Stomach (tissue), 9 donors: ENCODE measurements around the gene GKN1. TPM values are rescaled to one million over a fixed set of nuclear protein-coding genes. Genes with fewer than 3 reads are reported as not detected.
"Not testable (repeated sequence)": the region's sequence is repeated elsewhere in the genome, so short reads cannot be mapped to it uniquely, and the experiment has no call there.

ENCODE experiments used
- DNase-seq, 2 donors: peaks; one replicate each; pipeline versions ENCODE4 v3.0.0 to v3.0.0-alpha.2; 2013 to 2019
- H3K27ac ChIP-seq, 5 donors: fragments of 200-600 bp in 4 of 5; sonication (generic) in 4 of 5; one replicate each; pipeline ENCODE4 v1.5.1; 2013 to 2019; ENCODE audit warnings: mild to moderate bottlenecking in 1 of 5, moderate library complexity in 1 of 5
- H3K27me3 ChIP-seq, 3 donors: fragments of 200-600 bp; sonication (generic); one replicate each; pipeline ENCODE4 v1.5.1; 2017 to 2019; ENCODE audit warnings: mixed run types in 1 of 3
- H3K36me3 ChIP-seq, 4 donors: fragments of 200-600 bp; sonication (generic); 1 replicate in 3 of 4; 2 replicates in 1 of 4; pipeline ENCODE4 v1.5.1; 2016 to 2019
- H3K4me1 ChIP-seq, 4 donors: fragments of 200-600 bp; sonication (generic); one replicate each; pipeline ENCODE4 v1.5.1; 2016 to 2019
- H3K4me3 ChIP-seq, 4 donors: fragments of 200-600 bp; sonication (generic) in 3 of 4; one replicate each; pipeline ENCODE4 v1.5.1; 2016 to 2019; ENCODE audit warnings: mild to moderate bottlenecking in 1 of 4
- H3K9me3 ChIP-seq, 4 donors: fragments of 200-600 bp; sonication (generic); one replicate each; pipeline ENCODE4 v1.5.1; 2016 to 2019
- EP300 ChIP-seq: sonication (generic); formaldehyde crosslinking; IDR thresholded peaks from one replicate; pipeline ENCODE4 v1.6.1; 2017; ENCODE audit warnings: antibody characterized with exemption
- POLR2A ChIP-seq, 4 donors: fragments of 450-650 bp; IDR thresholded peaks; one replicate each; pipeline ENCODE4 v1.6.1; 2016; ENCODE audit warnings: antibody characterized with exemption in 4 of 4, control low read depth in 2 of 4, mild to moderate bottlenecking in 1 of 4, moderate library complexity in 1 of 4
- POLR2AphosphoS5 ChIP-seq, 3 donors: sonication (generic); formaldehyde crosslinking; IDR thresholded peaks; one replicate each; pipeline ENCODE4 v1.6.1; 2016; ENCODE audit warnings: antibody characterized with exemption in 3 of 3
- WGBS, 5 donors: extraction: QIAGEN DNeasy Blood & Tissue Kit in 3 of 5; methylation state at CpG; one replicate each; pipeline versions ENCODE4 v1.1.5 to v1.1.7; 2013 to 2018; 5-methylcytosine and 5-hydroxymethylcytosine counted together
- intact Hi-C: fragments of 100-400 bp; cut with DNase I; formaldehyde crosslinking; loops from one replicate; pipeline ENCODE4 v1.15.1; 2023; ENCODE audit warnings: low total_unique reads
- polyA plus RNA-seq, 3 donors: library from polyadenylated mRNA; stranded (reverse); fragments of 200-250 nt; gene quantifications; one replicate each; pipeline ENCODE4 v1.2.3, GENCODE V29; 2013
- total RNA-seq, 5 donors: library from RNA; depleted of rRNA; stranded (reverse); fragments of >200 nt; gene quantifications; one replicate each; pipeline versions ENCODE4 v1.1.0 to v1.2.3, GENCODE V29; 2014 to 2016
- TF ChIP-seq, protein P1 (sequence below), 7 experiments: fragments of 450-650 bp in 4 of 7; fragments of 200-600 bp in 3 of 7; sonication (generic) in 3 of 7; IDR thresholded peaks; one replicate each; pipeline ENCODE4 v1.5.1; 2016 to 2019; ENCODE audit warnings: antibody characterized with exemption in 7 of 7, control low read depth in 2 of 7, mild to moderate bottlenecking in 1 of 7
- donor health status: healthy with polysubstance abuse.
- donor health status: Bipolar disorder and iron deficiency.
- donor health status: healthy.

Gene GKN1
- total and polyA plus RNA-seq, 8 donors = 1.7 to 7,706 (median 624) TPM

DNA sequence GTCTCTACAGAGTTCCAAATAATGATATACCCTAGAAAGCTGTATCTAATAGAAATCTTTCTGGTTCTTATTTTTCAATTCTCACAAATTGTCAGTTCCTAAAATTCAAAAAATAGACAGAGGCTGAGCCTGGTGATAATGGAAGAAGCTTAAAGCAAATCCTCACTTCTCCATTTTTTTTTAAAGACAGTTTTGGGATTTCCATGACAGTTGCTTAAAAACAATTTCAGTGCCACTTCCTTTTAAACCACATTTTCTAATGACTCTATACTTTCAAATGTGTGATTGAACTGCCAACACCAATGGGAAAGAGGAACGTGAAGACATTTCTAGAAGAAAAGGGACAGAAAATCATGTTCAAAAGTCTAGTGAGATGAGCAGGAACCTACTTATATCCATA is 25.7 kb upstream of the GKN1 start:
- TF ChIP-seq POLR2A (IDR thresholded peaks at IDR 0.05) = no peak
- no peak for TF ChIP-seq EP300
- TF ChIP-seq, protein P1, sequence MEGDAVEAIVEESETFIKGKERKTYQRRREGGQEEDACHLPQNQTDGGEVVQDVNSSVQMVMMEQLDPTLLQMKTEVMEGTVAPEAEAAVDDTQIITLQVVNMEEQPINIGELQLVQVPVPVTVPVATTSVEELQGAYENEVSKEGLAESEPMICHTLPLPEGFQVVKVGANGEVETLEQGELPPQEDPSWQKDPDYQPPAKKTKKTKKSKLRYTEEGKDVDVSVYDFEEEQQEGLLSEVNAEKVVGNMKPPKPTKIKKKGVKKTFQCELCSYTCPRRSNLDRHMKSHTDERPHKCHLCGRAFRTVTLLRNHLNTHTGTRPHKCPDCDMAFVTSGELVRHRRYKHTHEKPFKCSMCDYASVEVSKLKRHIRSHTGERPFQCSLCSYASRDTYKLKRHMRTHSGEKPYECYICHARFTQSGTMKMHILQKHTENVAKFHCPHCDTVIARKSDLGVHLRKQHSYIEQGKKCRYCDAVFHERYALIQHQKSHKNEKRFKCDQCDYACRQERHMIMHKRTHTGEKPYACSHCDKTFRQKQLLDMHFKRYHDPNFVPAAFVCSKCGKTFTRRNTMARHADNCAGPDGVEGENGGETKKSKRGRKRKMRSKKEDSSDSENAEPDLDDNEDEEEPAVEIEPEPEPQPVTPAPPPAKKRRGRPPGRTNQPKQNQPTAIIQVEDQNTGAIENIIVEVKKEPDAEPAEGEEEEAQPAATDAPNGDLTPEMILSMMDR (IDR thresholded peaks at IDR 0.05) = no peak
- TF ChIP-seq POLR2AphosphoS5 (IDR thresholded peaks at IDR 0.05) = no peak
- H3K4me3 ChIP-seq = no peak overlapping the region
- no peak for DNase-seq
- H3K27ac ChIP-seq = no peak overlapping the region
- H3K4me1 ChIP-seq = peaks cover 0 to 20% (median 4%) of the 10 kb centered on the region in 4 donors
- H3K36me3 ChIP-seq = peaks cover 0 to 10% (median 2%) of the 10 kb centered on the region in 4 donors
- no peaks in the 10 kb centered on the region for H3K27me3 ChIP-seq
- WGBS, 5 donors = 73 to 87% (median 86%) methylated on average over 1 of the region's 1 CpG
- intact Hi-C loops = no loop called here
- H3K9me3 ChIP-seq = no peaks in the 10 kb centered on the region

DNA sequence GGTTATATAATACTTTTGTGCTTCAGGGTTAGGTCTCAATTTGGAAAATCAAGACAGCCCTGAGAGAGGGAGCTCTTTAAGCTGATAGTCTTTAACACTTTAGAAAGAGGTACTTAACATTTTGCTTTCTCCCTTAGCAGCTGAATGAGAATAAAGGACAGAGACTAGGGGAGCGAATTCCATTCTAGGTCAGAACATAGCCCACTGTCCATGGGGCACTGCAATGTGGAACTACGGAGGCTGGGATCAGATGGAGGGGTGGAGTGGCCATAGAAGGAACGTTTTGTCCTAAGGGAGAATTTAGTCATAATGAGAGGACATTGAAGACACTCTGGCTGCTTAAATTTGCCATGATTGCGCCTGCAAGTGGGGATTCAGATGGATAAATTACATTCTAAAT is 22.5 kb upstream of the GKN1 start:
- no peaks in the 10 kb centered on the region for H3K36me3 ChIP-seq
- peaks cover 0 to 11% (median 0%) of the 10 kb centered on the region in 4 donors for H3K4me1 ChIP-seq
- DNase-seq = no peak
- H3K9me3 ChIP-seq = no peaks in the 10 kb centered on the region
- H3K27ac ChIP-seq = peak overlapping the region in 3 of 5 donors; percentile 2 to 70 (median 57)
- intact Hi-C loops = no loop called here
- H3K4me3 ChIP-seq = peak overlapping the region in 2 of 4 donors; percentile 22 to 33
- no peaks in the 10 kb centered on the region for H3K27me3 ChIP-seq
- WGBS, 5 donors = 80 to 88% (median 85%) methylated on average over 4 of the region's 4 CpGs
- TF ChIP-seq POLR2A (IDR thresholded peaks at IDR 0.05) = no peak
- no peak for TF ChIP-seq EP300
- TF ChIP-seq POLR2AphosphoS5 (IDR thresholded peaks at IDR 0.05) = no peak
- TF ChIP-seq, protein P1 (IDR thresholded peaks at IDR 0.05) = no peak

DNA sequence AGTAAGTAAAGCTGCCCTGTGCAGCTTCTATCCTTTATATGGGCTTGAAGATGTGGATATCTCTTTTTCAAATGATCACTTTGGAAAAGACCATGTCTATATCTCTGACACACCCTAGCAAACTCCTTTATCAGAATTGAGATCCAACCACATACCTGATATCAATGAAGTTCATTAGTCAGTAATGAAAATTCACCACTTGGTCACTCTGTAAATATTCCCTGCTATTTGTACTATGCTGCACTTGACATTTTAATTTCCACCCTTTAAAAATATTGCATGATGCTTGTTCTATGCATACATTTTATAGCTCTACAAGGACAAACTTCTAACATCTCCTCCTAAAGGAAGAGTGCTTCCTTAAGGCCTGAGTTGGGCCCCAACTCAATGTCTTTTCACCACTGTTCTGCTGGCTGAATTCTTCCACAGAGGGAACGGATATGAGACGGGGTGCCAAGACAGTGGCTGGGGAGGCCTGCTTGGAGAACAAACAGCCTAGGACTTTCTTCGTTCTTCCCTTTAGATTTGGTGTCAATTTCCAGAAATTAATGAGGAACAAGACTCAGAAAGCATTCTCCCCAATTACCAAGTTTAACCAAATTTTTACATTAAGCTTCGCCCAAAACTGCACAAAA is 21.4 kb upstream of the GKN1 start, which contains the start of gene GKN2:
TSS of gene GKN2 (minus strand) at position 7 of the 635 bp plus-strand sequence. CDS start 32 bp downstream, outside the sequence.
- Histone ChIP-seq H3K36me3 (no peaks in the 10 kb centered on the region), H3K27ac (peak within 1 kb of the TSS in 3 of 5 donors; percentile 50 to 70 (median 57)), H3K27me3 (no peaks in the 10 kb centered on the region), H3K4me1 (peaks cover 0 to 6% (median 0%) of the 10 kb centered on the region in 4 donors), H3K4me3 (peak within 1 kb of the TSS in 2 of 4 donors; percentile 22 to 33), H3K9me3 (no peaks in the 10 kb centered on the region)
- TF ChIP-seq POLR2AphosphoS5 (IDR thresholded peaks at IDR 0.05) (peak in 1 of 3 donors; percentile 31), POLR2A (IDR thresholded peaks at IDR 0.05) (no peak), EP300 (no peak)
- TF ChIP-seq, protein P1 (IDR thresholded peaks at IDR 0.05) = no peak
- 48 to 83% (median 65%) methylated on average over 4 of the region's 4 CpGs for WGBS, 5 donors
- intact Hi-C loops = no loop called here
- DNase-seq = no peak

DNA sequence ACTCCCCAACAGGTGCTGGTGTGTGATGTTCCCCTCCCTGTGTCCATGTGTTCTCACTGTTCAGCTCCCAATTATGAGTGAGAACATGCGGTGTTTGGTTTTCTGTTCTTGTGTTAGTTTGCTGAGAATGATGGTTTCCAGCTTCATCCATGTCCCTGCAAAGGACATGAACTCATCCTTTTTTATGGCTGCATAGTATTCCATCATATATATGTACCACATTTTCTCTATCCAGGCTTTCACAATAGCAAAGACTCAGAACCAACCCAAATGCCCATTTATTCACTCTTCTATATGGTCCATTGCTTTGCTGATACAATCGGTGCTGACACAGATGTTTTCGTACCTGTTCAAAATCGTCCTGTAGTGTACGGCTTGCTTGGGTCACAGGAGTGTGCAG is 19.0 kb upstream of the GKN1 start:
- H3K4me1 ChIP-seq, DNase-seq, H3K4me3 ChIP-seq, H3K36me3 ChIP-seq, H3K9me3 ChIP-seq, H3K27me3 ChIP-seq, intact Hi-C loops, H3K27ac ChIP-seq: not testable (repeated sequence)
- 97 to 99% (median 98%) methylated on average over 5 of the region's 5 CpGs for WGBS, 5 donors

DNA sequence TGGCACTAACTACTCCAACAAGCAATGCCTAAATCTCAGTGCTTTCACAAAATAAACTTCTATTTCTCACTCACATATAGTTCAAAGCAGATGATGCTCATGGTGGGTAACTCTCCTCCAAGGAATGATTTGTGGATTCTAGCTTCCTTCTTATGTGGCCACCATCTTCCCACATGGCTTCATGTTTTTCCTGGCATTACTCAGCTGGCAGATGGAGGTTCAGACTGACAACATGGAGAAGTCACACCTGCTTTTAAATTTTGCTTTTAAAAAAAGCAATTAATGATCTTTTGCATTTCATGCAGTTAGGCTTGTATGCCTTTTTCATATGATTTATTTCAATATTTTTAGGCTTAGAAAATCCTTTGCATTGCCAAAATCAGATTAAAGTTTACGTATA is 15.4 kb upstream of the GKN1 start:
- no peaks in the 10 kb centered on the region for H3K9me3 ChIP-seq
- H3K36me3 ChIP-seq = no peaks in the 10 kb centered on the region
- WGBS, 5 donors = 83 to 99% (median 96%) methylated on average over 1 of the region's 1 CpG
- H3K4me1 ChIP-seq = no peaks in the 10 kb centered on the region
- no peak for DNase-seq
- no peaks in the 10 kb centered on the region for H3K27me3 ChIP-seq
- intact Hi-C loops = no loop called here
- TF ChIP-seq POLR2A (IDR thresholded peaks at IDR 0.05) = no peak
- no peak for TF ChIP-seq POLR2AphosphoS5 (IDR thresholded peaks at IDR 0.05)
- TF ChIP-seq EP300 = no peak
- TF ChIP-seq, protein P1 (IDR thresholded peaks at IDR 0.05) = no peak
- H3K4me3 ChIP-seq = no peak overlapping the region
- no peak overlapping the region for H3K27ac ChIP-seq
